ENCODE data around the gene NLGN2. TPM values are rescaled to one million over a fixed set of nuclear protein-coding genes. Genes with fewer than 3 reads are reported as not detected.

The NLGN2 gene
- total and polyA plus RNA-seq, 2 experiments from 2014 or later = 14.4 to 38.7 TPM

- TF ChIP-seq ZNF462 (CRISPR knock-in tag; IDR thresholded peaks at IDR 0.05) (no peak), ZNF331 (CRISPR knock-in tag; IDR thresholded peaks at IDR 0.05; ENCODE audit: low read depth) (no peak)
These were observed 4.0 kb upstream of the NLGN2 start (continued) for GRCh38 chr17:7403727-7403976.

GRCh38 chr17:7403977-7404736, 3.5 kb upstream of the NLGN2 start, which contains the start of gene TMEM256:
TSS of gene TMEM256 (minus strand) at chr17:7404097. CDS start at chr17:7404084, 13 bp downstream.
- peaks cover 27% of the 10 kb centered on the region for H3K4me1 Mint-ChIP-seq
- peak; percentile 83 for ATAC-seq
- TF ChIP-seq REST (IDR thresholded peaks at IDR 0.05; ENCODE audit: unreplicated experiment) (no peak), CREB1 (CRISPR knock-in tag; IDR thresholded peaks at IDR 0.05; ENCODE audit: low read depth) (peak; percentile 70), POLR2AphosphoS5 (IDR thresholded peaks at IDR 0.05; ENCODE audit: low read depth) (peak; percentile 92)
- H3K9me3 Mint-ChIP-seq = no peaks in the 10 kb centered on the region
- Histone ChIP-seq H3K27me3 (ENCODE audit: insufficient read depth) (no peaks in the 10 kb centered on the region), H3K4me2 (peak within 1 kb of the TSS; percentile 99), H3F3A (replicated peaks; ENCODE audit: low read depth) (peaks cover 27% of the 10 kb centered on the region), H3K36me3 (ENCODE audit: insufficient read depth) (peaks cover 3% of the 10 kb centered on the region; the same call in 1 of the 2 replicates), H3K27ac (ENCODE audit: low read depth) (peak within 1 kb of the TSS; percentile 78; the same call in 1 of the 2 replicates), H2AFZ (no peak within 1 kb of the TSS), H3K9me2 (ENCODE audit: insufficient read depth) (no peaks in the 10 kb centered on the region), H3K4me3 (peak within 1 kb of the TSS; percentile 90), H3K79me2 (replicated peaks; ENCODE audit: insufficient read depth) (peaks cover 14% of the 10 kb centered on the region), H3K4me1 (ENCODE audit: insufficient read depth) (peaks cover 28% of the 10 kb centered on the region), H4K20me1 (replicated peaks; ENCODE audit: insufficient read depth) (peaks cover 12% of the 10 kb centered on the region)
- H3K27ac Mint-ChIP-seq = peak within 1 kb of the TSS; percentile 93
- peaks cover 11% of the 10 kb centered on the region for H3K27me3 Mint-ChIP-seq (ENCODE audit: insufficient read depth, low read depth, poor library complexity)
- DNase-seq (ENCODE audit: low spot score) = peak; percentile 100
- peaks cover 12% of the 10 kb centered on the region; the same call in 2 of the 3 replicates for H3K36me3 Mint-ChIP-seq (ENCODE audit: low read depth)
- H3K4me3 Mint-ChIP-seq = peak within 1 kb of the TSS; percentile 88

Measured in GM23338 (cell line).